ENCODE data around the gene THYN1.

THYN1 gene

DNA sequence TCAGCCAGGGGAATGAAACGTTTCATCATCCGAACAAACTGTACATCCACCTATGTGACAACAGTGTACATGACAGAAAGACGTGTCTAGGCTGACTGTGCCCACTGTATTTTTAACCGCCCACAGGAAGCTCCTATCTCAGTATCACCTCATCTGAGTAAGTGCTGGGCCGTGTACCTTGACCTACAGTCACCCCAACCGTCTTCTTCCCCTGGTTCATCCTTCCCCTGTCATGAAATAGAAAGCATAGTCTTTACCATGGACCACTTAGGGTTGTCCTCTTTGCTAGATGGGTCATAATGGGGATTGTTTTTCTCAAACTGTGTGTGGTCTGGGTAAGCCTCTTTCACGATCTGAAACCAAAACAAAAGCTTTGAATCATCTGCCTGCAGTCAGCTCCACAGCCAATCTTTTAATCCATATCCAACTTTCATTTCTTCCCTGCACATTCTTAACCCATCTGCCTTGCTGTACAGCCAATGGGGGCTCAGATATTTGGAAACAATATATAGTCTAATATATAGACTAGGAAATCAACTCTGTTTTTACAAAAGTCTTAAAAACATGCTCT, 4.2 kb downstream of the THYN1 start:
- no peak for DNase-seq (ENCODE audit: low read depth, low spot score)

GRCh38 chr11:134246678-134247077, 6.5 kb downstream of the THYN1 start:
- no peak for DNase-seq (ENCODE audit: low read depth, low spot score)

- DNase-seq (ENCODE audit: low read depth, low spot score): no peak
Measured at GRCh38 chr11:134246100-134246499, 7.1 kb downstream of the THYN1 start.

DNA sequence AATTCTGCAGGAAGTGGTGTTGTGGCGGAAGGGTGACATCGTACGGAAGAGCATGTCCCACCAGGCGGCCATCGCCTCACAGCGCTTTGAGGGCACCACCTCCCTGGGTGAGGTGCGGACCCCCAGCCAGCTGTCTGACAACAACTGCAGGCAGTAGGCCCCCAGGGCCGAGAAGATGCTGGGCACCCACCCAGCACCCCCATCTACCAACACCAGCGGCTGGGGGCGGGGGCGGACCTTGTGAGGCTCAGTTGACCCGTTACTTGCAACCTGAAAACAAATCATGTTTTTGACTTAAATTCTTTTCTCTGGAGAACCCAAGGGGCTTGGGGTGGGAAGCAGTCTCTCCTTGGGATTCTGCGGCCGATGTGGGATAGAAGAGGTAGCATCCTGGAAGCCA, 7.7 kb downstream of the THYN1 start:
- DNase-seq (ENCODE audit: low read depth, low spot score): no peak

DNA sequence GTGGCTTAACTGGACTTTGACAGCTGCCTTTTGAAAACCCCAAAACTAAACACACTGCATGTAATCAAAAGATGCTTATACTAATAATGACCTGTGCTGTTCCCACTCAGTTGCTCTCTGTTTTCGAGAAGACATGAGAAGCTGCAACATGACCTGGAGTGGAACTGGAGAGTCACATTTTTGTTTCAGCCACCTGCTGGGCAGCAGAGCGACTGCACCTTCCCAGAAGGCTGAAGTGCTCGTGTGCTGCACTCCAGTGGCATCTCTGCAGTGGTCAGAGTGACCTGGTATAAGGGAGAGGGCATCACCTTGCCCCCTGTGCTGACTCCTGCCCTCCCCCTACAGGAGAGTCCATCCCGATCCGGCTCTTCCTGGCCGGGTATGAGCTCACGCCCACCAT, 8.6 kb downstream of the THYN1 start:
- peak; percentile 48 for DNase-seq (ENCODE audit: low read depth, low spot score)

GRCh38 chr11:134243913-134244312, 9.2 kb downstream of the THYN1 start:
- no peak for DNase-seq (ENCODE audit: low read depth, low spot score)

- DNase-seq (ENCODE audit: low read depth, low spot score): no peak
Measured at GRCh38 chr11:134242376-134242775, 10.8 kb downstream of the THYN1 start.

DNA sequence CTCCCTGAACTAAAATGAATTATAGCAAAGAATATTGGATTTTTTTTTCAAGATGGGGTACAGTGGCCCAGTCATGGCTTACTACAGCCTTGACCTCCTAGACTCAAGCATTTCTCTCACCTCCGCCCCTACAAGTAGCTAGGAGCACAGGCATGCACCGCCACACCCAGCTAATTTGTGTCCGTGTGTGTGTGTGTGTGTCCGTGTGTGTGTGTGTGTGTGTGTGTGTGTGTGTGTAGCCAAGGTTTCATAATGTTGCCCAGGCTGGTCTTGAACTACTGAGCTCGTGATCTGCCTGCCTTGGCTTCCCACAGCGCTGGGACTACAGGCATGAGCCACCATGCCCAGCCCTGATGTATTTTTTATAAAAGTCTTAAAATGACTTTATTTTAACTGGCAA, 12.6 kb downstream of the THYN1 start:
- DNase-seq (ENCODE audit: low read depth, low spot score): no peak

GRCh38 chr11:134238956-134239355, 14.2 kb downstream of the THYN1 start:
- DNase-seq (ENCODE audit: low read depth, low spot score): no peak

DNA sequence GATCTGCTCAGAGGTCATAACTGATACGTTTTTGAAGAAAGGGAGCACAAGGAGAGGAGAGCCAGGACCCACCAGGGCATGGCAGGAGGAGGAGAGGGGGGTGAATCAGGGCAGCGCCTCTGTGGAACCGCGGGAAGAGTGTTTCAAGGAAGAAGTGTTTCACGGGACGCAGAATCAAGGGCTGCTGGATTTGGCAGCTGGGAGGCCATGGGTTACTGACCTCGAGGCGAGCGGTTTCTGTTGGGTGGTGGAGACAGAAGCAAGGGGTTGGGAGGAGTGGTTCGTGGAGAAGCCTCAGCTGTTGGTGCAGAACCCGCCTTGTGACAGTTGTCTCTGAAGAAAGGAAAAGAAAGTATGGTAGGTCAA, 15.6 kb downstream of the THYN1 start:
- DNase-seq (ENCODE audit: low read depth, low spot score): no peak

- no peak for DNase-seq (ENCODE audit: low read depth, low spot score)
Measured at GRCh38 chr11:134236834-134237556, 16.2 kb downstream of the THYN1 start.

DNA sequence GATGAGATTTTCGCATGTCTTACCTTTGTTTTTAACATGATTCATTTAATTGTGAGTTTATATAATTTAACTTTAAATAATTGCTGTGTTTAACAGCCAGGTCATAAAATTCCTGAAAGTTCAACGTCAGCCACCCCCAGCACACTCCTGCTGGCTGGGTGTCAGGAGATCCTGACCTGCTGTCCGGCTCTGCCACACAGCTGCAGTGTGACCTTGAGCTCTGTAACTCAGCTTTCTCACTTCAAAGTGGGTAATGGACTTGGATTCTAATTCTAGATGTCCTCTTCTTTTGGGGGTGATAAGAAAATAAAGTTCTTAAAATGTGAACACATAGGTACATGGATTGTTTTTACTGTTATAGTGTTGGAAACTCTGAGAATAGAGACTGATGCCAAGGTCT, 17.8 kb downstream of the THYN1 start:
- DNase-seq (ENCODE audit: low read depth, low spot score): no peak

GRCh38 chr11:134233729-134234179, 19.4 kb downstream of the THYN1 start:
- DNase-seq (ENCODE audit: low read depth, low spot score): no peak

DNA sequence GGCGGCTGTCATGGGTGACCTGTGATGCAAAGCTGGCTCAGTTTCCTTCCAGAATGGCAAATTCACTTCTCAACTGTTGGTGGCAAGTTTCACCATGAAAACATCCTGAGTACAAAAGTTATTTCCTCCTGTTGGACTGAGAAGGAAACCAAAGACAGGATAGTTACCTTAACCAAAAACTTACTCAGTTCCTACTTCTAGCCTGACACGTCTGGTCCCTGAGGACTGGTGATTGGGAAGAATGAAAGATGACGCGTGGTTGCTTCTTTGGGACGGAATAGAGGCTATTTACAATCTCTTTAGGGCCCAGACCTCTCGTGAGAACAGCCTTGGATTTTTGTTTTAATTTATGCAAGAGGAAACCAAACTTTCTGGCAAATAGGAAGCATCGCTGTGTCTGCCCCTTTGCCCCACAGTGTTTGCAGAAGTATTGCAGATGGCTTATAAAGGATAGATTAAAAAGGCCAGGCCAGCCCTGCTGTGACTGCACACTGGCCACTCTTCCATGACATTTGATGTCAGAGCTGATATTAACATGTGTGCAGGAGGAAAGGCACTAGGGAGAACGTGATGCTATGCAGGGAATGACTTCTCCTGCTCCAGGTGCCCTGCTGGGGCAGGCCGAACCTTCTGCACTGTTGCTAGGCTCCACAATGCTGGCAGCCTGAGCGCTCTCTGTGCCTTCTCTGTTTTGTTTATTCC, 21.0 kb downstream of the THYN1 start:
- DNase-seq (ENCODE audit: low read depth, low spot score): no peak

DNA sequence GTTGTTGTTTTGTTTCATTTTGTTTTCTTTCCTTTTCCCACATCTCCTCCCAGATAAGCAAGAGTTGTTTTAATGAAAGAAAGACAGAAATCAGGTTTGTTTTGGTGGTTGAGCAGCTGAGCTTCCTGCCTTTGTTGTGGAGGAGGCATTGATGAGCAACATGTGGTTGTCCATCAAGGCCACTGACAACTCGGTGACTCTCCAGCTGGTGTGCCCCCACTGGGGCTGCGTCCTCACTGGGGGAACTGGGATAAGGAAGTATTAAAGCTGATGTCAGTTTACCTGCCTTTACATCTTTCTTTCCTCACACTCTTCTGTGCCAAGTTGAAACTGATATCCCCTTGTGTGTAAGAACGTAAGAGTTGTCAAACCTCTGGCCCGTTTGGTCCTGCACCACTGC, 22.8 kb downstream of the THYN1 start:
- DNase-seq (ENCODE audit: low read depth, low spot score): no peak

GRCh38 chr11:134229126-134229790, 23.9 kb downstream of the THYN1 start:
- DNase-seq (ENCODE audit: low read depth, low spot score): peak; percentile 5

DNA sequence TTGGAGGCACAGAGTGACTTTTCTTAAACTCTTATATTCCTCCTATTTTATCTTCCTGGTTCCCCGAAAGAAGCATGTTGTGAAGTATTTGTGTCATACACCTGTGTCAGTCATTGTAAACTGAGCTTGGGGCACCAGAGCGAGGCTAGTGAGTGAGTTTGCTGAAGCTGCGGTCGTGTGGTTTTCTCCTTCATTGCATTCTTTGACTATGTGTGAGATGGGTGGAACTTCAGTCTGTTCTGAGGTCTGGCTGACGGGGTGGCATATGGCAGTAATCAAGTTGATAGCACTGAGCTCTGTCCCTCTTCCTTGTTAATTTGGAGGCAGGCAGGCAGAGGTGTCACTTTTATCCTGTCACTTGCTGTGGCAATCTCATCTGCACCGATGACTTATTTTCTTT, 24.5 kb downstream of the THYN1 start:
- peak; percentile 49 for DNase-seq (ENCODE audit: low read depth, low spot score)

DNA sequence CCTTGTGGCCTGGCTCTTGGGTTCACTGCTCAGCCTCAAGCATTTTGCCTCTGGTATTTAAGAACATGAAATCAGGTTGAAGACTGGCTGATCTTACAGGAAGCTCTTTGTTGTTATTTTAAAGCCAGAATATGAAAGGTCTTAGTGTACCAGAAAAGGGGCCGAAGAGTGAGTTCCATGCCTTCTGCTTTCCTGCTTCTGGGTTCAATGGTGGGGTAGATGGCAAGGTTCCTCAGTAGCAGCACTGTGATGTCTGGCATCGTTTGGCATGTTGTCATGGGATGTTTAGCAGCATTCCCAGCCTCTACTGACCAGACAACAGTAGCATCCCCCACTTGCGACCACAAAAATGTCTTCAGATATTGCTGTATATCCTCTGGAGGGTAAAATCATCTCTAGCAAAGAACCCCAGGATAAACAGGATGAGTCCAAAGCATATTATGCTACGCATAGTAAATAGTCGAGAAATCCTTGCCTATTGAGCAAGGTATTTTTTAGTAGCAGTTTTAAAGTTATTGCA, 26.3 kb downstream of the THYN1 start:
- DNase-seq (ENCODE audit: low read depth, low spot score): no peak

DNA sequence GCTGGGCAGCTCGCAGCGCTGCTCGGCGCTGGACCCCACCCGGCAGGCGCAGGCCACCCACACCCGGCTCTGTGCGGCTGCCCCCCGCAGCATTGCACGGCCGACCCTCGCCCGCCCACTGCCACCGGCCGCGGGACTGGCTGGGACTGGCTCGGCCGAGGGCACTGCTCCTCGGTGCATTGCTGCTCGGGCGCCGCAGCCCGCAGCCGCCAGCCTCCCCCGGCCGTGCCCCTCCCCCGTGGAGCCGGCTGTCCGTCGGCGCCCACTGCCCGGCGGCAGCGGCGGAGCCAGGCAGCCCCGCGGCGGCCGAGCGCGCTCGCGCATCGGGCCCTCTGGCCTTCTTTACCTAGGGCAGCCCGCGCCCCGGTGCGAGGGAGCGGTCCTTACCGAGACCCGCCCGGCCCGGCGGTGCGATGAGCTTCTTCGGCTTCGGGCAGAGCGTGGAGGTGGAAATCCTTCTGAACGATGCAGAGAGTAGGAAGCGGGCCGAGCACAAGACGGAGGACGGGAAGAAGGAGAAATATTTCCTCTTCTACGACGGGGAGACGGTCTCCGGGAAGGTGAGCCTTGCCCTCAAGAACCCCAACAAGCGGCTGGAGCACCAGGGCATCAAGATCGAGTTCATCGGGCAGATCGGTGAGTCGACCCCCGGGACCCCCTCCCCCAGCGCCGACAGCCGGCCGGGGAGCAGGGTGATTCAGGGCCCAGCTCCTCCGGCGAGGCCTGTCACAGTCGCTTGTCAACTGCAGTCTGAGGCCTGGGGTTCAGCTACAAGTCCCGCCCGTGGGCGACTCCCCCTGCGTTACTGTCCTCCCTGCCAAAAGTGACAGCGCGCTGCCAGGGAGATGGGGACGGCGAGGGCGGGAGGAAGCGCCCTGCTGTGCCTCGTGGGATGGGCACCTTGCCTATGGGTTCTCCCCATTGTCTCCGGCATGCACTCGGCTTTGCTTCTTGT, 28.2 kb downstream of the THYN1 start:
- DNase-seq (ENCODE audit: low read depth, low spot score): peak; percentile 46

DNA sequence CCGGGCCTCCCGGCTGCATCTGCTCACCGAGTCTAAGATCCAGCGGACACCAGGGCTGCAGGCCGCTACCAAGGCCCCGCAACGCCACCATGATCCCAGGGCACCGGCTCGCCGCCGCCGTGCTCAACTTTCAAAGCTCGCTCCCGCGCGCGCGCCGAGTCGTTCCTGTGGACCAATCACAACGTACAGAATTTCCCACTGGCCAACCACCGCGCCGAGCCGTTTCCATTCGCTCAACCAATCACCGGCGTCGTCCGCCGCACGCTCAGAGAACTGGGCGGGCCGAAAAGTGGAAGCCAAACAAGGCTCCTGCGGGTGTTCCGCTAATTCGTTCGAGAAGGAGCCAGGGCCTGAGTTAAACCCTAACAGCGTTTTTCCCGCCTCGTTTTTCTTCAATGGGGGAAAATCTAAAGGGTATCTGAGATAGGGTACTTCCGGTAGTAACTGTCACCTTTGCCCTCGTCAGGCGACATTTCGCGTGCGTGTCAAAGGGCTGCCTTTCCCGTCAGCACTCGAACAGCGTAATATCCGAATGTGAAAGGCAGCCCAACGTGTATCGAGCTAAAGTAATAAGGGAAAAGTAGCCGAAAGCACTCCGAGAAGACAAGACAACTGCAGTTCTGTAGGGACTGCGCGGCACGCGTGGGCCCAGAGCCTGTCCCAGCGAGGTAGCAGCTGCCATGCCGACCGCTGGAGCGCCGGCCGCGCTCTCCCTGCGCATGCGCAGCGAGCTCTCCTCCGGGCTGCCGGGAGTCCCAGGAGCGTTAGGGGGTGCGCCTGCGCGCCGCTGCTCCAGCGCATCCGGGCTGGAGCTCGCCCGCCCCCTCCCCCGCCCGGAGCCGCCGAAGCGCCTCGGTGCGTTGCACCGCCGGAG, 29.1 kb downstream of the THYN1 start, which contains the start of the genes NCAPD3 and VPS26B:
Gene NCAPD3 (minus strand): TSS at position 132 of the 874 bp plus-strand sequence. CDS start 41 bp downstream, at position 91.
Gene VPS26B (plus strand): TSS at position 836 of the 874 bp plus-strand sequence. CDS start 452 bp downstream, outside the sequence.
- DNase-seq (ENCODE audit: low read depth, low spot score): peak; percentile 99
